Neural cell (in vitro differentiated cells): ENCODE data around the gene FAM111A. TPM values are rescaled to one million over a fixed set of nuclear protein-coding genes. Genes with fewer than 3 reads are reported as not detected.

Source experiments
- H2AFZ ChIP-seq: fragments of 200-600, 300-800 bp; sonication (generic), shearing (Covaris generic); 2 replicates; pipeline ENCODE4 v1.6.0; 2014; ENCODE audit warnings: low read depth, mild to moderate bottlenecking, antibody characterized with exemption, low read length, moderate library complexity
- H3F3A ChIP-seq: fragments of 200-600 bp; shearing (Covaris generic); 2 replicates; pipeline ENCODE4 v1.6.1; 2016; ENCODE audit warnings: mild to moderate bottlenecking, moderate library complexity, mixed read lengths, antibody characterized with exemption, low read length; ENCODE audit not compliant: insufficient read depth, poor library complexity, severe bottlenecking
- H3K27ac ChIP-seq: fragments of 200-600, 300-800 bp; sonication (generic), shearing (Covaris generic); 2 replicates; pipeline ENCODE4 v1.5.1; 2014; ENCODE audit warnings: mild to moderate bottlenecking, low read length, moderate library complexity
- H3K27me3 ChIP-seq: fragments of 300-800, 200-600 bp; sonication (generic), shearing (Covaris generic); 2 replicates; pipeline ENCODE4 v1.6.0; 2014; ENCODE audit warnings: mild to moderate bottlenecking, low read depth, low read length, moderate library complexity; ENCODE audit not compliant: insufficient read depth
- H3K36me3 ChIP-seq: fragments of 300-800, 200-600 bp; sonication (generic), shearing (Covaris generic); 2 replicates; pipeline ENCODE4 v1.5.1; 2014; ENCODE audit warnings: mild to moderate bottlenecking, antibody characterized with exemption, low read length, moderate library complexity; ENCODE audit not compliant: insufficient read depth
- H3K4me2 ChIP-seq: fragments of 300-800, 200-600 bp; sonication (generic), shearing (Covaris generic); 2 replicates; pipeline ENCODE4 v1.6.0; 2014; ENCODE audit warnings: mild to moderate bottlenecking, low read length
- H3K4me3 ChIP-seq: fragments of 300-800, 200-600 bp; sonication (generic), shearing (Covaris generic); 2 replicates; pipeline ENCODE4 v1.5.1; 2014; ENCODE audit warnings: mild to moderate bottlenecking, low read length, moderate library complexity
- H3K79me2 ChIP-seq: fragments of 200-600 bp; shearing (Covaris generic); replicated peaks from 2 replicates; pipeline ENCODE4 v1.6.0; 2014; ENCODE audit warnings: mild to moderate bottlenecking, low read length, moderate library complexity; ENCODE audit not compliant: insufficient read depth
- H3K9ac ChIP-seq: fragments of 300-800, 200-600 bp; sonication (generic), shearing (Covaris generic); 2 replicates; pipeline ENCODE4 v1.6.1; 2016; ENCODE audit warnings: mild to moderate bottlenecking, low read length, mixed read lengths
- H3K9me2 ChIP-seq: fragments of 200-600 bp; shearing (Covaris generic); 2 replicates; pipeline ENCODE4 v1.6.1; 2016; ENCODE audit warnings: mild to moderate bottlenecking, low read length, mixed read lengths; ENCODE audit not compliant: insufficient read depth
- H3K9me3 ChIP-seq: fragments of 200-600, 300-800 bp; sonication (generic), shearing (Covaris generic); 2 replicates; pipeline ENCODE4 v1.6.1; 2016; ENCODE audit warnings: mild to moderate bottlenecking, mixed run types, low read length, moderate library complexity, mixed read lengths
- H4K20me1 ChIP-seq: fragments of 200-600 bp; shearing (Covaris generic); 2 replicates; pipeline ENCODE4 v1.6.1; 2016; ENCODE audit warnings: mild to moderate bottlenecking, mixed run types; ENCODE audit not compliant: insufficient read depth
- EP300 ChIP-seq: fragments of 450-650 bp; conservative IDR thresholded peaks from 2 replicates; pipeline ENCODE4 v1.6.1; 2014; ENCODE audit warnings: antibody characterized with exemption, mild to moderate bottlenecking, moderate library complexity; ENCODE audit not compliant: poor library complexity, severe bottlenecking
- EZH2 ChIP-seq: fragments of 200-600, 300-800 bp; shearing (Covaris generic), sonication (generic); IDR thresholded peaks from 2 replicates; pipeline ENCODE4 v1.6.1; 2014; ENCODE audit warnings: antibody characterized with exemption, low read length, borderline replicate concordance, mild to moderate bottlenecking; ENCODE audit not compliant: insufficient read depth, poor library complexity, severe bottlenecking
- POLR2AphosphoS5 ChIP-seq: IDR thresholded peaks from 2 replicates; pipeline ENCODE4 v1.6.1; 2012
- RAD21 ChIP-seq: fragments of 450-650 bp; conservative IDR thresholded peaks from 2 replicates; pipeline ENCODE4 v1.6.1; 2014; ENCODE audit warnings: antibody characterized with exemption, mild to moderate bottlenecking, moderate library complexity
- REST ChIP-seq: IDR thresholded peaks from 2 replicates; pipeline ENCODE4 v1.6.1; 2012; ENCODE audit warnings: borderline replicate concordance
- SMC3 ChIP-seq: fragments of 450-650 bp; conservative IDR thresholded peaks from 2 replicates; pipeline ENCODE4 v1.6.1; 2014; ENCODE audit warnings: antibody characterized with exemption, mild to moderate bottlenecking, moderate library complexity; ENCODE audit not compliant: poor library complexity
- TAF1 ChIP-seq: IDR thresholded peaks from 2 replicates; pipeline ENCODE4 v1.6.1; 2012; ENCODE audit warnings: low read depth
- polyA plus RNA-seq: library from polyadenylated mRNA; depleted of rRNA; stranded (reverse); fragments of >200 nt; gene quantifications from 2 replicates; pipeline ENCODE4 v1.2.3, GENCODE V29; 2014
- TF ChIP-seq, protein P1 (sequence below): fragments of 450-650 bp; IDR thresholded peaks from 2 replicates; pipeline ENCODE4 v1.5.1; 2014; ENCODE audit warnings: antibody characterized with exemption, mild to moderate bottlenecking, moderate library complexity; ENCODE audit not compliant: poor library complexity, severe bottlenecking

Gene FAM111A
- polyA plus RNA-seq, 1 donor from 2014 or later: 0.88 TPM

- Histone ChIP-seq H3K79me2 (no peaks in the 10 kb centered on the region), H3K27ac (no peak overlapping the region), H3K27me3 (no peaks in the 10 kb centered on the region), H3F3A (no peaks in the 10 kb centered on the region), H3K9me2 (no peaks in the 10 kb centered on the region), H3K36me3 (no peaks in the 10 kb centered on the region), H3K4me3 (no peak overlapping the region), H2AFZ (no peak overlapping the region), H3K4me2 (no peak overlapping the region), H4K20me1 (no peaks in the 10 kb centered on the region), H3K9ac (no peak overlapping the region), H3K9me3 (no peaks in the 10 kb centered on the region)
- TF ChIP-seq REST: no peak
- TF ChIP-seq TAF1: no peak
- no peak for TF ChIP-seq RAD21
- no peak for TF ChIP-seq EP300
- no peak for TF ChIP-seq POLR2AphosphoS5
Observed at GRCh38 chr11:59157433-59157832, 14.8 kb downstream of the FAM111A start.

GRCh38 chr11:59158206-59159068 is 15.8 kb downstream of the FAM111A start:
- no peak overlapping the region for H3K4me2 ChIP-seq
- H3K4me3 ChIP-seq: no peak overlapping the region
- no peak overlapping the region for H3K9ac ChIP-seq
- H3F3A ChIP-seq: no peaks in the 10 kb centered on the region
- no peaks in the 10 kb centered on the region for H3K9me3 ChIP-seq
- H3K9me2 ChIP-seq: no peaks in the 10 kb centered on the region
- no peaks in the 10 kb centered on the region for H4K20me1 ChIP-seq
- no peaks in the 10 kb centered on the region for H3K36me3 ChIP-seq
- no peaks in the 10 kb centered on the region for H3K79me2 ChIP-seq
- no peak overlapping the region for H3K27ac ChIP-seq
- no peak overlapping the region for H2AFZ ChIP-seq
- H3K27me3 ChIP-seq: no peaks in the 10 kb centered on the region
- no peak for TF ChIP-seq EZH2
- no peak for TF ChIP-seq TAF1
- TF ChIP-seq EP300: peak; percentile 51
- peak; percentile 91 for TF ChIP-seq RAD21
- peak; percentile 79 for TF ChIP-seq SMC3
- TF ChIP-seq, protein P1, sequence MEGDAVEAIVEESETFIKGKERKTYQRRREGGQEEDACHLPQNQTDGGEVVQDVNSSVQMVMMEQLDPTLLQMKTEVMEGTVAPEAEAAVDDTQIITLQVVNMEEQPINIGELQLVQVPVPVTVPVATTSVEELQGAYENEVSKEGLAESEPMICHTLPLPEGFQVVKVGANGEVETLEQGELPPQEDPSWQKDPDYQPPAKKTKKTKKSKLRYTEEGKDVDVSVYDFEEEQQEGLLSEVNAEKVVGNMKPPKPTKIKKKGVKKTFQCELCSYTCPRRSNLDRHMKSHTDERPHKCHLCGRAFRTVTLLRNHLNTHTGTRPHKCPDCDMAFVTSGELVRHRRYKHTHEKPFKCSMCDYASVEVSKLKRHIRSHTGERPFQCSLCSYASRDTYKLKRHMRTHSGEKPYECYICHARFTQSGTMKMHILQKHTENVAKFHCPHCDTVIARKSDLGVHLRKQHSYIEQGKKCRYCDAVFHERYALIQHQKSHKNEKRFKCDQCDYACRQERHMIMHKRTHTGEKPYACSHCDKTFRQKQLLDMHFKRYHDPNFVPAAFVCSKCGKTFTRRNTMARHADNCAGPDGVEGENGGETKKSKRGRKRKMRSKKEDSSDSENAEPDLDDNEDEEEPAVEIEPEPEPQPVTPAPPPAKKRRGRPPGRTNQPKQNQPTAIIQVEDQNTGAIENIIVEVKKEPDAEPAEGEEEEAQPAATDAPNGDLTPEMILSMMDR: peak; percentile 96

DNA sequence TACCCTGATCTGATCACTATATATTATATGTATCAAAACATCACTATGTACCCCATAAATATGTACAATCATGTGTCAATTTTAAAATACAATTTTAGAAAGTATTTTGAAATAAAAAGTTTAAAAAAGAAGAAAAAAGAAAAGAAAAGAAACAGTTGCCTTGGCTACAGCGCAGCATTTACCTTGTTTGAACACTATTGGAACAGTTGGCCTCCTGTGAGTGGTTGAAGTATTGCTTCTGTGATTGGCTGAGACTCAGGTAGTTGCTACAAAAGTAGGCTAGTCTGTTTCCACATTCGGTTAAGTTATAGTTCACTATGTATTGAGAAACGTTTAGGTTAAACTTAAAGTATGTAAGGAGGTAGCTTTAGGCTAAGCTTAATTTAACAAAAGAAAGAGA is 21.4 kb downstream of the FAM111A start:
- Histone ChIP-seq H3K9me3 (no peaks in the 10 kb centered on the region), H3K27me3 (no peaks in the 10 kb centered on the region), H3K36me3 (no peaks in the 10 kb centered on the region), H4K20me1 (no peaks in the 10 kb centered on the region), H3F3A (no peaks in the 10 kb centered on the region), H2AFZ (no peak overlapping the region), H3K79me2 (no peaks in the 10 kb centered on the region), H3K9ac (no peak overlapping the region), H3K4me2 (no peak overlapping the region), H3K27ac (no peak overlapping the region), H3K4me3 (no peak overlapping the region), H3K9me2 (no peaks in the 10 kb centered on the region)
- no peak for TF ChIP-seq RAD21
